Left ventricle myocardium superior (tissue), 1 donor: ENCODE data around the gene DMXL2. TPM values are rescaled to one million over a fixed set of nuclear protein-coding genes. Genes with fewer than 3 reads are reported as not detected.
"Not testable (repeated sequence)": the region's sequence is repeated elsewhere in the genome, so short reads cannot be mapped to it uniquely, and the experiment has no call there.

Experiments used
- ATAC-seq: fragments of 200-7000 bp; cut with Tn5 transposase; one replicate; pipeline ENCODE4 v1.9.1; 2020; ENCODE audit warnings: mild to moderate bottlenecking, moderate library complexity
- DNase-seq: peaks from one replicate; pipeline ENCODE4 v3.0.0-alpha.2; 2020
- intact Hi-C: fragments of 100-400 bp; cut with micrococcal nuclease; formaldehyde crosslinking; loops from one replicate; pipeline ENCODE4 v1.11.0; 2022
- total RNA-seq: library from RNA; stranded (reverse); fragmentation: NEBNext Ultra II Directional; extraction: Animal tissue kit (Norgen Biotek cat#: 25700); gene quantifications from one replicate; pipeline ENCODE4 v1.2.1, GENCODE V29; 2021
- donor health status: DM: no; HTN: yes; CAD: no; lungs with severe emphysema.

DMXL2 gene
- total RNA-seq, 1 donor from 2014 or later = 8.7 TPM

DNA sequence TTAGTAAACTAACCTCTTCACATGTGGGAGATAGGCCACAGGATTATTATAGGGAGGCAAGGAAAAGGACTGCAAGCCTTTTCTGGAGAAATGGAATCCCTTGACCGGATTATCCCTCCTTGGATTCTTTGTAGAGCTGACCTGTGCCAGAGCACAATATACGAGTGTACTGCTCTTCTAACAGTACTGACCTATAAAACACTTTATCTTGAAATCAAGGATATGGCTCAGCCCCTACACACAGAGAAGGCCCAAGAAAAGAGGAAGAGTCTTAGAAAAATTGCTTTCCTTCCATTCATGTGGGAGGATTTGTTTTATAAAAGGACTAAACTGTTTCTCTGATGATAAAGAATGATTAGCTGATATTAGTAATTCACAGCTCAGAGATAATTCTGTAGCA, 42.2 kb downstream of the DMXL2 start:
- ATAC-seq (no peak), DNase-seq (no peak)
- intact Hi-C loops = no loop called here

DNA sequence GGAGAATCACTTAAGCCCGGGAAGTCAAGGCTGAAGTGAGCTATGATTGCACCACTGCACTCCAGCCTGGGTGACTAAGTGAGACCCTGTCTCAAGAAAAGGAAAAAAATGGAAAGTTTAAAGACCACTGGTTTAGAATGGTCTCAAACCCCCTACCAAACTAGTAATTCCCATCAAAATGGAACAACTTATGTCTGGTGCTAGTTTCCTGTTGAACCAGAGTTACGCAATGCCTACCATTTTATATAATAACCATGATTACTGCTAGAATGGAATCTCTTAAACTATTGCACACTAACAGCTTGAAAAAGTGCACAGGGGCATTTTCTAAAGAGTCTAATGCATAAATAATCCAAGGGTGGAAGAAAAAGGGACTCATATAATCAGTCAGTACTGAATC, 43.6 kb downstream of the DMXL2 start:
- intact Hi-C loops = no loop called here

DNA sequence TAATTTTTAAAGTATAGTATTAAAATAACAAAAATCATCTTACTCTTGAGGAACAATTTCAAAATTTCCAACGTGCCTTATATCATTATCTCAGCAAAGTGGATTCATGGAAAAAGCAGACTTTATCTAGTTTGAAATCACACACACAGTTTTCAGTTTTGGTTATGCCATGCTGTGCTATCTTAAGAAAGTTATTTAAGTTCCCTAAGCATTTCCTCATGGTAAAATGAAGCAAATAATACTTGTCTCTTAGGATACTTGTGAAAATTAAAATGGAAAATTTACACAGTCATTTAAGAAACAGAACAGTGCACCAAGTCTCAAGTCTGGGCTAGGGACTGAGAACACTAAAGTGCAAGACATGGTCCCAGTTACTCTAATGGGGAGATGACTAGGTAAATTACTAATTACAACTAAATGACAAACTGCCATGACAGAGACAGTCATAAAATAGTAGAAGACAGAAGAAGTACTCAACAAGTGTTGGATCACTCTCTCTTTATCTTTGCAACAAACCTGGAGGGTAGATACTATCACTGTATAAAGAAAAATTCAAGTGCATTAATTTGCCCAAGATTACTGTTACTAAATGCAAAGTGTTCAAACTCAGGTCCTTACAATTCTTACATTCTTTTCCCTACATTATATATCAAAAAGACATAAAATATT, 44.8 kb downstream of the DMXL2 start:
- intact Hi-C loops = no loop called here
- DNase-seq (no peak), ATAC-seq (no peak)

More for the DNA sequence above, 43.6 kb downstream of the DMXL2 start:
- DNase-seq (no peak), ATAC-seq (no peak)

DNA sequence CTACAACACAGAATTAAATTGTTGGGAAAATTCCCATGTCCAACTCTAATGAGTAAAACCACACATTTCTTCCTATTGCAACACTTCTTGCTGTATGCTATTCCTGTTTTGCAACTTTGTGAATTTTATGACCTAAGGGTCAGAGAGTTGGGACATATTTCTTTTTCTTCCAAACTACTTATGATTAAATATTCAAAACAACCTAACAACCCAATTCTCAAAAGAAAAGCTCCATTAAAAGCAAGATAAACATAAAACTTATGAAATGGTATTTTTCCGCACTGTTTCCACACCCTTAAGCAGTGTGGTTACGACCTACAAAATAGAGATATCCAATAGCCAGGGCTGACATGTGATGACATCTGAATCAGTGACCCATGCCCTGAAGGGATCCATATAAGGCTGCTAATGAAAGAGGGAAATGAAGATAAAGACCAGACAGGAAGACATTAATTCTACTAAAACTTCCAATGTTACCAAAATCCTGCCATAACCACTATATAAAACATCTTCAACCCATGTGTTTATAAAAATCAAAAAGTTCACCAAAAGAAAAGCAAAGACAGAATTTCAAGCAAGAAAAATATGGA, 45.6 kb downstream of the DMXL2 start:
- ATAC-seq (peak; percentile 84), DNase-seq (no peak)
- intact Hi-C loops = no loop called here

DNA sequence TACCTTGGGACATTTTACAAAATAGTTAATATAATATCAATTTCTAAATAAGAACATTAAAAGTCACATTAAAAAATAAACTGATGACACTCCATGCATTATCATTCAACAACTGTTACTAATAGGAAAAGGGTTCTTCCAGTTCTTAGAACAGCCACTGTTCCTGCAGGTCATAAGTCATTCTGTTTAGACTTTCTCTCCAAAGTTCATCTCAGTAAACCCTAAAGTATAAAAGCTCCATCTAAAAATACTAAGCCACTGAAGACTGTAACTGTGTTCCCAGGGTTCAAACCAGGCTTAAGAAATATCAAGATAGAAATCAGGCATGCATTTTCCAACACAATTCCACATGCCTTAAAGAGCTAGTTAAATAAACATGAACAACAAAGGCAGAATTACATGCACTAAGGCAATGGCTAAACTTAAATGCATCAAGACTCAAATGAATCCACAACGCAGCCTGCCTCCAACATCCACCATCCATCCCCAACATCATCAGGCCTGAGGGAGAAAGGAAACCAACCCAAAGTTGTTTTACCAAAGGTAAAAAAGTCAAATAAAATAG, 46.2 kb downstream of the DMXL2 start:
- DNase-seq = no peak
- ATAC-seq = no peak
- intact Hi-C loops = no loop called here

DNA sequence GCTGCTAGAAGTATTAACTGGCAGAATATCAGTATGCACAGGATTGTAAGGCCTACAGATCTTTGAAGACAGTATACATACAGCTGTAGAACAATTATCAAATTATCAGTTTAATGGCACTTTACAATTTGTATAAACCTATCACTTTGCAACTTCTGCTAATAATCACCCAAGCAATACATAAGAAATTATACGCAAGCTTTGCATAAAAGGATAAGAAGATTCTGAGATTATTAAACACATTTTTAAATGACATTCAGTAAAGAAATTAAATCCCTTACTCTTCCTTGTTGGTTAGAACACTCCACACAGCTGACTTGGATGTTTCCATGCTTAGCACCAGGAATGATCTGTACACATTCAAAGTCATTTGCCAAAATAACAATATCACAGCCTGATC, 46.8 kb downstream of the DMXL2 start:
- DNase-seq = no peak
- intact Hi-C loops = no loop called here
- no peak for ATAC-seq

DNA sequence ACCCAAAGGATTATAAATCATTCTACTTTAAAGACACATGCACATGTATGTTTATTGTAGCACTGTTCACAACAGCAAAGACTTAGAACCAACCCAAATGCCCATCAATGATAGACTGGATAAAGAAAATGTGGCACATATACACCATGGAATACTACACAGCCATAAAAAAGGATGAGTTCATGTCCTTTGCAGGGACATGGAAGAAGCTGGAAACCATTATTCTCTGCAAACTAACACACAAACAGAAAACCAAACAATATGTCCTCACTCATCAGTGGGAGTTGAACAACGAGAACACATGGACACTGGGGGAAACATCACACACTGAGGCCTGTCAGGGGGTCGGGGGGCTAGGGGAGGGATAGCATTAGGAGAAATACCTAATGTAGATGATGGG, 49.2 kb downstream of the DMXL2 start:
- DNase-seq, intact Hi-C loops, ATAC-seq: not testable (repeated sequence)

DNA sequence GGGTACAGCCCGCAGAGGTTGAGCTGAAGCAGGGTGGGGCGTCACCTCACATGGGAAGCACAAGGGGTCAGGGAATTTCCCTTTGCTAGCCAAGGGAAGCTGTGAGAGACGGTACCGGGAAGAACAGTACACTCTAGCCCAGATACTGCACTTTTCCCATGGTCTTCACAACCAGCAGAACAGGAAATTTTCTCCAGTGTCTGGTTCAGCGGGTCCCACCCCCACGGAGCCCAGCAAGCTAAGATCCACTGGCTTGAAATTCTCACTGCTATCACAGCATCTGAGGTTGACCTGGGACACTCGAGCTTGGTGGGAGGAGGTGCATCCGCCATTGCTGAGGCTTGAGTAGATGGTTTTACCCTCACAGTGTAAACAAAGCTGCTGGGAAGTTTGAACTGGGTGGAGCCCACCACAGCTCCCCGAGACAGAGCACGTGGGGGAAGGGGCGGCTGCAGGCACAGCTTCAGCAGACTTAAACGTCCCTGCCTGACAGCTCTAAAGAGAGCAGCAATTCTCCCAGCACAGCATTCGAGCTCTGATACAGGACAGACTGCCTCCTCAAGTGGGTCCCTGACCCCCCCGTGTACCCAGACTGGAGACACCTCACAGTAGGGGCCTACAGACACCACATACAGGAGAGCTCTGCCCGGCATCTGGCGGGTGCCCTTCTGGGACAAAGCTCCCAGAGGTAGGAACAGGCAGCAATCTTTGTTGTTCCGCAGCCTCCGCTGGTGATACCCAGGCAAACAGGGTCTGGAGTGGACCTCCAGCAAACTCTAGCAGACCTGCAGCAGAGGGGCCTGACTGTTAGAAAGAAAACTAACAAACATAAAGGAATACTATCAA, 53.4 kb downstream of the DMXL2 start:
- DNase-seq, ATAC-seq, intact Hi-C loops: not testable (repeated sequence)

DNA sequence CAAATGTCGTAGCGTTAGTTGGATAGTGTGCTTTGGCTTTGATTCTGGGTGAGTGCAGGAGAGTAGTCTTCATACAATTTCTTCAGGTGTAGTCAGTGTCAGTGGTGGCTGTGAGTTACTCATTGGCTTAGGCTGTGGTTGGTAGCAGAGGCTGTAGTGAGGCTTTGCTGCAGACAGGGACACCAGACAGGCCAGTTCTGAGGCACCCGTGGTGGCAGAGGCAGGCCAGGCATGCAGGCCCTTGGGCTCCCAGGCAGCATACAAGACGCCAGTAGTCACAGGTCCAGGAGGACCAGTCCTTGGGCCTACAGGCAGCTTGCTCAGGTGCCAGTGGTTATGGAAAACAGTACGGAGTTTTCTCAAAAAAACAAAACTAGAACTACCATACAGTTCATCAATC, 61.3 kb downstream of the DMXL2 start:
- ATAC-seq (no peak), DNase-seq (no peak)
- intact Hi-C loops = no loop called here

DNA sequence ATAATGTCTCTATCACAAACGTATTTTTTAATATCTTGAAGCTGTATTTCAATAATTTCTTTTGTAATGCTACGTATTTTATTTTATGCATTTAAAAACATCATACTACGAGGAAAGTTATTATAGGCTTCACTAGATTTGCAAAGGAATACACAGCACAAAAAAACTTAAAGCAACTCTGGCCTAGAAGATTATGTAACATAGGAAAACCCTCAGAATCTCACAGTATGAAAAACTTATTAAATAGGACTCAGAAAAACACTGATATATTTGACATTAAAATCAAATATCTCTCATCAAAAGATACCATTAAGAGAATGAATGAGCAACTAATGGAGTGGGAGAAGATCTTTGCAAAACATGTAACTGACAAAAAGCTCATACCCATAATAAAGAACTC, 63.7 kb downstream of the DMXL2 start:
- no peak for ATAC-seq
- no peak for DNase-seq
- intact Hi-C loops = no loop called here

DNA sequence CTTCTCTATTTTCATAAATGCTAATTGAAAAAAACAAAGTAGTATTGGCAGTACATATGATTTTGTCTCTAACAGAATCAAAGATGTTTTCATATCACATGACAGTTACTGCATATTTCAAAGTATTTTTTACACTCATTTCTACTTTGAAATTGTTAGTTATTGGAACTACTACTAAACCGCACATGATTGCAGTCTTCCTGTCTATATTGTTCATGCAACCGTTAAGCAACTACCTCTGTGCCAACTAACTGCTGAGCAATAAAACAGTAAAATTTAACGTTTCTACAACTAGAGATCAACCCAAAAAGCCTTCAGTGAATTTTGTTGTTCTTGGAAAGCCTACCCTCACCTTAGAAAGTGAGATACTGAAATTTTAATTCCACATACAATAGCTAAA, 64.2 kb downstream of the DMXL2 start:
- intact Hi-C loops = no loop called here
- ATAC-seq (no peak), DNase-seq (no peak)

DNA sequence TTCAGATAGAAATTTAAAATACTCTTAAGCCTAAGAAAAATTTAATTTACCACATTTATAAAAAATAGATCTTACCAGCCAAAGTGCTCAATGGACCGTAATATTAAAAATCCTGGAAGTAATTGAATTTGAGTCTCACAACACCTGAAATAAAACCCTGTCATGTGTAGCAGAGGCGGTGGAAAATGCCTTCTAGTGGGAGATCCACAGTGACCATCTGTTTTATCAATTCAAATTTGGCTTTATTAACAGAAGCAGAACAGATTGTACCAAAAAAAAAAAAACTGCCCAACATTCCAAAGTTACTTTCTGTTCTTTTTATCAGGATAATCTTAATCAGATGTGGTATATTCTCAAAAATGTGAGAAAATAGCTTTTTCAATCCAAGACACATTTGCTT, 71.7 kb downstream of the DMXL2 start:
- intact Hi-C loops = no loop called here
- DNase-seq (no peak), ATAC-seq (no peak)

DNA sequence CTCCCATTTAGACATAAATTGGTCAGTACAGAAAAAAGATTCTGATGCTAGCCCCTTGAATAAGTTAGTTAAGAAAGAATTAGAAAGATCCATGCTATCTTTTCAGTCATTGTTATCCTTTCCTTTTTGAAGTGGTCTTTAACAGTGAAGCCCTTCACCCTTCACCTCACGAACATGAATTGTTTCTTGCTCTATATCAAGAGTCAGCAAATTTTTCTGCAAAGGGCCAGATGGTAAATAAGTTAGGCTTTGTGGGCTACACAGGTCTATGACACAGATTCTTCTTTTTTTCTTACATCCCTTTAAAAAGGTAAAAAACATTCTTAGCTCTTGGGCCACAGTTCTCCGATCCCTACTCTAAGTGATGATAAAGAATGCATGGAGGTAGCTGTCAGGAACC, 74.9 kb downstream of the DMXL2 start:
- DNase-seq (no peak), ATAC-seq (no peak)
- intact Hi-C loops = no loop called here

DNA sequence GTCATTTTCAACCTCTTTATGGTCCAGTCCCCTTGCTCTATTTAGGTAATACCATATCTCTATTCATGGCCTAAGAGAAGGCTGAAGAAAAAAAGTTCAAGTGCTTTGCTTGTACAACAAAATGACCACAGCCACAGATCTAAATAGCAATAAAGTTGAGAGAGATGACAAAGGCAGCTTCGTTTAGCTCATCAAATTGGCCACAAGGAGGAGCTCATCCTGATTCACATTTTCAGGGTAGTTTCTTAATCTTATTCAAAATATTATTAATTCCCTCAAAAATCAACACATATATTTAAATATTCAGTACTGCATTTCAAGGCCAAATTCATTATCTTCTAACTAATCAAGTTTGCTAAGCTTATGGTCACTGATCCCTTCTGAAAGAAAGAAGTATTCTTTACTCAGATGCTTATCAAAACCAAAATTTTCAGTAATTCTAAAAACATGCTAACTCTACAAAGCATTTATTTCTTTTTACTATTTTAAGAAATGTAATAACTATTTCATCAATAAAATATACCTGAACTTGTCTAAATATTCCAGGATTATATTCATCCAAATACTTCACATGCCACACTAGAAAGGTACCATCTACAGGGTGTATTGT, 85.5 kb downstream of the DMXL2 start:
- intact Hi-C loops = no loop called here
- DNase-seq (no peak), ATAC-seq (no peak)

DNA sequence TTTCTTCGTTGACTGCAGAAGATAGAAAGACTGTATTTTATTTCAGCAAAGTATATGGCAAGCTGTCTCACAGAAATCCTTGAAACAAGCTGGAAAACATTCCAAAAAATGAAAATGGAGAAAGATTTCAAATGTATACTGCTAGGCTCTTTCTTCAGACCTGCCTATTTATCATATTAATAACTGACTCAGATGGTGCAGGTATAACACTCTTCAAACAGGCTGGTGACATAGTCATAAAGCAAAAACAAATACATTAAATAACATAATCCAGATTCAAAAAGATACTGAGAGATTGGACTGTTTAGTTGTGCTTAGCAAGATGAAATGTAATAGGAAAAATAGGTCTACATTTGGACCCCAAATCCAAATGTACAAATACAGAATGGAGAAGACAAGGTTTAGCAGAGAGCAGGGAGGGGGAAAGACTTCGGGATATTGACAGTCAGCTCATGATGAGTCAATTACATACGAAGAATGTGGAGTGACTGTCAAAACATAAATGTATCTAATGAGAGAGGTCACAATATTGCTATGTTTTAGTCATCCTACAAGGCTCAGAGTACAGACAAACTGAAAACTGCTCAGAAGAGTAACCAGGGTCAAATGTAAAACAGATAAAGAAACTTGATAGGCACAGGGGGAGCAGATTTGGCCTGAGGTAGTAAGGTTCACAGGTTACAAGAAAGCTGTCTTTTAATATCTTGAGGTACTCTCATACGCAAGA, 88.7 kb downstream of the DMXL2 start:
- ATAC-seq (no peak), DNase-seq (no peak)
- intact Hi-C loops = no loop called here

DNA sequence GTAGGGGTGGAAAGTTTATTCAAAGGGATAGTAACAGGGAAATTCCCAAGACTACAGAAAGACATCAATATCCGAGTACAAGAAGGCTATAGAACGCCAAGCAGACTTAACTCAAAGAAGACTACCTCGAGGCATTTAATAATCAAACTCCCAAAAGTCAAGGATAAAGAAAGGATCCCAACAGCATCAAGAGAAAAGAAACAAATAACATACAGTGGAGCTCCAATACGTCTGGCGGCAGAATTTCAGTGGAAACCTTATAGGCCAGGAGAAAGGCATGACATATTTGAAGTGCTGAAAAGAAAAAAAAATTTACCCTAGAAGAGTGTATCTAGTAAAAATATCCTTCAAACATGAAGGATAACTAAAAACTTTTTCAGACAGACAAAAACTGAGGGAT, 95.6 kb downstream of the DMXL2 start:
- no peak for DNase-seq
- no peak for ATAC-seq
- intact Hi-C loops = no loop called here

DNA sequence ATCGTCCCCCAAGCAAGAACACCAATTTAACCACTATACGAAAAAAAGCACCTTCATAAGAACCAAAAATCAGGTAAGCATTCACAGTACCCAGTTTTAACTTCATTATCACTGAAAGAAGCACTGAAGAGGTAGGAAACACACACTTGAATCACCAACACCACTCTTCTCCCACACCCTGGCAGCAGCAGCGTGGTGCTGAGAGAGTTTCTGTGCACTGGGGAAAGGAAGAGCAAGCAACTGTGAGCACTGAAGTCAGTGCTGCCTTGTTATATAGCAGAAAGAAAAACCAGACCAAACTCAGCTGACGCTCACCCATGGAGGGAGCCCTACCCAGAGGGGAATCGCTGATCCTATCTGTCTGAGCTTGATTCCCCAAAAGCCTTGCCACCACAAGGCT, 98.2 kb downstream of the DMXL2 start:
- intact Hi-C loops = no loop called here
- ATAC-seq (no peak), DNase-seq (no peak)

DNA sequence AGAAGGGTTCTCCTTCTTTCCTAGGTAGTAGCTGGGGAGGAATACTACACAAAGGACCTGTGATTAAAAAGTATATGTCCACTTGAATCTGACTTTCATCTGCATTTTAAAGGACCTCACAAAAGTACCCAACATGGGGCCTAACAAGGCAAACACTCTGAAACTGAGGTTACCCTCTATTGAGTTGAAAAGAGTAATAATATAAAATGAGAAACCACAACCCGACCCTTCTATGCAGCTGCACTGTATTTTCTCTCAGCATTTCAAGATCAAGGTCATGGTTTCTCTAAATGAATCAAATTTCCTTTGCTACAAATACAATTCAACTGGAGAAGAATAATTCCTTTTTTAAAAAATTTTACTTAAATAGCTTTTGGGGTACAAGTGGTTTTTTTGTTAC, 106.3 kb downstream of the DMXL2 start:
- DNase-seq (no peak), ATAC-seq (no peak)
- intact Hi-C loops = no loop called here

DNA sequence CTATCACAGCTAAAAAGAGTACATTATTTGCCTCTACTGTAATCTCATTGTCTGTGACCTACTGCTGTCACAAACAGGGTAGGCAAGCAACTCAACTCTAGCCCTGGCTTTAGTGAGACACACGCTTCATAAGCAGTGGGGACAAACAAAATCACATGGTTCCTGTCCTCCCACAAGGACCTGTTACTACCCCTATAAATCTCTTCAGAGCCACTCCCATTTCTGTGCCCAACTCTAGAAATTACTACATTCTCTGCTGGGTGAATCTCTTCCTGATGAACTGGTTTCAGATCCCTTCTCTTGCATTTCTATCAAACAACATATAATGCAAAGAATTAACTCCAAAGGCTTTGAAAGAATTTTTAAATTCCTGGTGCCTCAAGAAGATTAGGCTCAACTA, 117.3 kb downstream of the DMXL2 start:
- ATAC-seq (no peak), DNase-seq (no peak)
- intact Hi-C loops = no loop called here
